Mucosa of descending colon (tissue), 3 donors: ENCODE results near the gene ETV3L. TPM values are rescaled to one million over a fixed set of nuclear protein-coding genes. Genes with fewer than 3 reads are reported as not detected.
A peak's percentile ranks its signal among the peaks of the same experiment; 100 is the strongest.

Source experiments
- ATAC-seq: fragments of 200-7000 bp; cut with Tn5 transposase; one replicate; pipeline ENCODE4 v1.9.1; 2020; ENCODE audit warnings: mild to moderate bottlenecking, moderate library complexity
- DNase-seq, 3 donors: peaks; one replicate each; pipeline ENCODE4 v3.0.0-alpha.2; 2020
- H3K36me3 ChIP-seq: fragments of 200-600 bp; one replicate; pipeline ENCODE4 v1.8.0; 2021; ENCODE audit warnings: low read depth, mild to moderate bottlenecking
- H3K4me1 ChIP-seq: fragments of 200-600 bp; one replicate; pipeline ENCODE4 v1.8.0; 2021; ENCODE audit warnings: low read depth, mild to moderate bottlenecking
- H3K4me3 ChIP-seq: fragments of 200-600 bp; one replicate; pipeline ENCODE4 v1.8.0; 2021; ENCODE audit warnings: mild to moderate bottlenecking
- H3K9me3 ChIP-seq: fragments of 200-600 bp; one replicate; pipeline ENCODE4 v1.8.0; 2021; ENCODE audit warnings: mild to moderate bottlenecking
- CTCF ChIP-seq: fragments of 200-600 bp; IDR thresholded peaks from one replicate; pipeline ENCODE4 v1.8.0; 2022; ENCODE audit warnings: antibody characterized with exemption, mild to moderate bottlenecking
- intact Hi-C, 2 donors: fragments of 100-400 bp; cut with DNase I in 1 of 2; cut with micrococcal nuclease in 1 of 2; formaldehyde crosslinking; loops; one replicate each; pipeline versions ENCODE4 v1.11.0 to v1.11.1; 2022; cut with DNase I, micrococcal nuclease
- total RNA-seq, 3 donors: library from RNA; stranded (reverse); fragmentation: NEBNext Ultra II Directional in 2 of 3; extraction: Animal tissue kit (Norgen Biotek cat#: 25700) in 2 of 3; gene quantifications; one replicate each; pipeline versions ENCODE4 v1.2.1 to v1.2.4, GENCODE V29; 2021 to 2023
- donor health status: DM: no; HTN: no; CAD: no; lungs with moderate emphysema.
- donor health status: DM: no; HTN: no; CAD: no.
- donor health status: DM: no; HTN: yes; CAD: no.

ETV3L gene
- total RNA-seq, 3 donors from 2014 or later = not detected

- ATAC-seq (no peak), DNase-seq (no peak)
- no peak for TF ChIP-seq CTCF
- H3K9me3 ChIP-seq = no peaks in the 10 kb centered on the region
- H3K36me3 ChIP-seq = no peaks in the 10 kb centered on the region
- intact Hi-C loops = no loop called here
- H3K4me3 ChIP-seq = no peak overlapping the region
- H3K4me1 ChIP-seq = no peaks in the 10 kb centered on the region
Measured at GRCh38 chr1:157085421-157085820, 14.2 kb downstream of the ETV3L start.

GRCh38 chr1:157084720-157085119, 14.9 kb downstream of the ETV3L start:
- no peak for ATAC-seq
- no peak for TF ChIP-seq CTCF
- H3K4me3 ChIP-seq = no peak overlapping the region
- H3K4me1 ChIP-seq = no peaks in the 10 kb centered on the region
- intact Hi-C loops = no loop called here
- no peak for DNase-seq
- H3K36me3 ChIP-seq = no peaks in the 10 kb centered on the region
- no peaks in the 10 kb centered on the region for H3K9me3 ChIP-seq

- ATAC-seq (no peak), DNase-seq (no peak)
- H3K36me3 ChIP-seq = no peaks in the 10 kb centered on the region
- H3K4me3 ChIP-seq = no peak overlapping the region
- no peaks in the 10 kb centered on the region for H3K4me1 ChIP-seq
- H3K9me3 ChIP-seq = no peaks in the 10 kb centered on the region
- no peak for TF ChIP-seq CTCF
- intact Hi-C loops = no loop called here
Measured at GRCh38 chr1:157081707-157082106, 17.9 kb downstream of the ETV3L start.

- no peak for ATAC-seq
- Histone ChIP-seq H3K36me3 (no peaks in the 10 kb centered on the region), H3K4me1 (no peaks in the 10 kb centered on the region), H3K9me3 (no peaks in the 10 kb centered on the region), H3K4me3 (no peak overlapping the region)
- TF ChIP-seq CTCF = no peak
- intact Hi-C loops = no loop called here
- DNase-seq = no peak
Measured at GRCh38 chr1:157080714-157081113, 18.9 kb downstream of the ETV3L start.

- H3K4me3 ChIP-seq = no peak overlapping the region
- TF ChIP-seq CTCF = no peak
- intact Hi-C loops = no loop called here
- DNase-seq = no peak
- ATAC-seq = no peak
- no peaks in the 10 kb centered on the region for H3K36me3 ChIP-seq
- H3K9me3 ChIP-seq = no peaks in the 10 kb centered on the region
- peaks cover 6% of the 10 kb centered on the region for H3K4me1 ChIP-seq
Measured at GRCh38 chr1:157077394-157077793, 22.2 kb downstream of the ETV3L start.

GRCh38 chr1:157073944-157074685, 25.5 kb downstream of the ETV3L start:
- intact Hi-C loops = no loop called here
- Histone ChIP-seq H3K4me3 (no peak overlapping the region), H3K36me3 (no peaks in the 10 kb centered on the region), H3K9me3 (no peaks in the 10 kb centered on the region), H3K4me1 (peaks cover 6% of the 10 kb centered on the region)
- peak; percentile 70 for ATAC-seq
- peak; percentile 63 for TF ChIP-seq CTCF
- DNase-seq = peak; percentile 60 to 86 (median 78)
